ENCODE measurements around the gene AFP. TPM values are rescaled to one million over a fixed set of nuclear protein-coding genes. Genes with fewer than 3 reads are reported as not detected.

Gene AFP
- polyA plus RNA-seq, 3 donors = not detected

DNA sequence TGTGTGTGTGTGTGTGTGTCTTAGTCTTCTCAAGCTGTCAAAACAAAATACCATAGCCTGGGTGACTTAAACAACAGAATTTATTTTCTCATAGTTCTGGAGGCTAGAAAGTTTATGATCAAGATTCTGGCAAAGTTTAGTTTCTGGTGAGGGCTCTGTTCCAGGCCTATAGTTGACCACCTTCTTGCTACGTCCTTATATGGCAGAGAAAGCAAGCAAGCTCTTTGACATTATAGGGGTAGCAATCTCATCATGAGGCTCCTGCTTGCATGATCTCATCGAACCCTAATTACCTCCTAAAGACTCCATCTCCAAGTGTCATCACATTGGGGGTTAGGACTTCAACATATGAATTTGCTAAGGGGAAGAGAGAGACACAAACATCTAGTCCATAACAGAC is 6.9 kb upstream of the AFP start:
- H3K27ac Mint-ChIP-seq = no peak overlapping the region
- no peak for DNase-seq
- peaks cover 0 to 2% (median 0%) of the 10 kb centered on the region in 3 donors for H3K27me3 Mint-ChIP-seq (ENCODE audit: low read depth in 3 of 3)
- no peaks in the 10 kb centered on the region for H3K79me2 ChIP-seq (ENCODE audit: insufficient read depth, low read length)
- H2AFZ ChIP-seq (ENCODE audit: insufficient read depth, low read depth, low read length, poor library complexity, severe bottlenecking) = no peak overlapping the region
- no peak overlapping the region for H3K27ac ChIP-seq (ENCODE audit: low read depth in 1 of 2, low read length in 2 of 2)
- H3K4me3 Mint-ChIP-seq = no peak overlapping the region
- H3K36me3 Mint-ChIP-seq = no peaks in the 10 kb centered on the region
- no CpG with 5 or more reads among the region's 2 CpGs for WGBS (ENCODE audit: insufficient coverage)
- no peaks in the 10 kb centered on the region for H3K4me1 ChIP-seq (ENCODE audit: control insufficient read depth in 1 of 2, insufficient read depth in 2 of 2, low read length in 2 of 2)
- TF ChIP-seq, protein P1, sequence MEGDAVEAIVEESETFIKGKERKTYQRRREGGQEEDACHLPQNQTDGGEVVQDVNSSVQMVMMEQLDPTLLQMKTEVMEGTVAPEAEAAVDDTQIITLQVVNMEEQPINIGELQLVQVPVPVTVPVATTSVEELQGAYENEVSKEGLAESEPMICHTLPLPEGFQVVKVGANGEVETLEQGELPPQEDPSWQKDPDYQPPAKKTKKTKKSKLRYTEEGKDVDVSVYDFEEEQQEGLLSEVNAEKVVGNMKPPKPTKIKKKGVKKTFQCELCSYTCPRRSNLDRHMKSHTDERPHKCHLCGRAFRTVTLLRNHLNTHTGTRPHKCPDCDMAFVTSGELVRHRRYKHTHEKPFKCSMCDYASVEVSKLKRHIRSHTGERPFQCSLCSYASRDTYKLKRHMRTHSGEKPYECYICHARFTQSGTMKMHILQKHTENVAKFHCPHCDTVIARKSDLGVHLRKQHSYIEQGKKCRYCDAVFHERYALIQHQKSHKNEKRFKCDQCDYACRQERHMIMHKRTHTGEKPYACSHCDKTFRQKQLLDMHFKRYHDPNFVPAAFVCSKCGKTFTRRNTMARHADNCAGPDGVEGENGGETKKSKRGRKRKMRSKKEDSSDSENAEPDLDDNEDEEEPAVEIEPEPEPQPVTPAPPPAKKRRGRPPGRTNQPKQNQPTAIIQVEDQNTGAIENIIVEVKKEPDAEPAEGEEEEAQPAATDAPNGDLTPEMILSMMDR (IDR thresholded peaks at IDR 0.05) = no peak
- no peaks in the 10 kb centered on the region for H3K36me3 ChIP-seq (replicated peaks in 1 of 2; ENCODE audit: control insufficient read depth in 1 of 2, insufficient read depth in 2 of 2, low read length in 2 of 2)
- H4K20me1 ChIP-seq (ENCODE audit: insufficient read depth, low read length) = no peaks in the 10 kb centered on the region
- H3K4me2 ChIP-seq (replicated peaks; ENCODE audit: extremely low read depth, low read length, poor library complexity, severe bottlenecking) = no peak overlapping the region
- H3K9ac ChIP-seq (ENCODE audit: insufficient read depth, low read length, poor library complexity, severe bottlenecking) = no peak overlapping the region
- no peaks in the 10 kb centered on the region for H3K4me1 Mint-ChIP-seq
- intact Hi-C loops (cut with micrococcal nuclease) = no loop called here
- no peak overlapping the region for H3K4me3 ChIP-seq (replicated peaks in 1 of 3; ENCODE audit: low read depth in 2 of 3, low read length in 3 of 3)
- H3K9me3 Mint-ChIP-seq = peaks cover 0 to under 1% (median 0%) of the 10 kb centered on the region in 7 donors
- H3K27me3 ChIP-seq (ENCODE audit: control insufficient read depth in 2 of 2, insufficient read depth in 2 of 2, low read length in 2 of 2) = no peaks in the 10 kb centered on the region
- H3K9me3 ChIP-seq (replicated peaks in 1 of 2; ENCODE audit: control insufficient read depth in 1 of 2, insufficient read depth in 1 of 2, low read length in 2 of 2) = no peaks in the 10 kb centered on the region

GRCh38 chr4:73429826-73430587 is 6.0 kb upstream of the AFP start:
- no peaks in the 10 kb centered on the region for H3K36me3 ChIP-seq (replicated peaks in 1 of 2; ENCODE audit: control insufficient read depth in 1 of 2, insufficient read depth in 2 of 2, low read length in 2 of 2)
- H3K4me3 ChIP-seq (replicated peaks in 1 of 3; ENCODE audit: low read depth in 2 of 3, low read length in 3 of 3) = no peak overlapping the region
- TF ChIP-seq, protein P1 (IDR thresholded peaks at IDR 0.05) = no peak
- H3K9me3 ChIP-seq (replicated peaks in 1 of 2; ENCODE audit: control insufficient read depth in 1 of 2, insufficient read depth in 1 of 2, low read length in 2 of 2) = no peaks in the 10 kb centered on the region
- no peak overlapping the region for H3K4me3 Mint-ChIP-seq
- H3K27me3 Mint-ChIP-seq (ENCODE audit: low read depth in 3 of 3) = peaks cover 0 to 2% (median 0%) of the 10 kb centered on the region in 3 donors
- H3K27me3 ChIP-seq (ENCODE audit: control insufficient read depth in 2 of 2, insufficient read depth in 2 of 2, low read length in 2 of 2) = no peaks in the 10 kb centered on the region
- no peaks in the 10 kb centered on the region for H3K36me3 Mint-ChIP-seq
- no peak overlapping the region for H3K27ac Mint-ChIP-seq
- no peak overlapping the region for H3K27ac ChIP-seq (ENCODE audit: low read depth in 1 of 2, low read length in 2 of 2)
- H3K4me2 ChIP-seq (replicated peaks; ENCODE audit: extremely low read depth, low read length, poor library complexity, severe bottlenecking) = no peak overlapping the region
- intact Hi-C loops (cut with micrococcal nuclease) = no loop called here
- no peaks in the 10 kb centered on the region for H4K20me1 ChIP-seq (ENCODE audit: insufficient read depth, low read length)
- H3K4me1 Mint-ChIP-seq = no peaks in the 10 kb centered on the region
- H3K9me3 Mint-ChIP-seq = no peaks in the 10 kb centered on the region
- H2AFZ ChIP-seq (ENCODE audit: insufficient read depth, low read depth, low read length, poor library complexity, severe bottlenecking) = no peak overlapping the region
- H3K4me1 ChIP-seq (ENCODE audit: control insufficient read depth in 1 of 2, insufficient read depth in 2 of 2, low read length in 2 of 2) = no peaks in the 10 kb centered on the region
- no CpG with 5 or more reads among the region's 2 CpGs for WGBS (ENCODE audit: insufficient coverage)
- DNase-seq = no peak
- no peaks in the 10 kb centered on the region for H3K79me2 ChIP-seq (ENCODE audit: insufficient read depth, low read length)
- no peak overlapping the region for H3K9ac ChIP-seq (ENCODE audit: insufficient read depth, low read length, poor library complexity, severe bottlenecking)

Data from CD14-positive monocyte (primary cell).